HepG2 (cell line): ENCODE results near the gene APCDD1L. TPM values are rescaled to one million over a fixed set of nuclear protein-coding genes. Genes with fewer than 3 reads are reported as not detected.

Experiments
- ATAC-seq: fragments of 200-7000 bp; cut with Tn5 transposase; 3 replicates; pipeline ENCODE4 v1.9.1; 2020; ENCODE audit warnings: mild to moderate bottlenecking, moderate library complexity
- BruUV-seq: library from RNA; stranded (reverse); fragments of 400-500 nt; replicated peaks from 2 replicates; lab custom pipeline; 2021; lab: Mats Ljungman, UMichigan
- CTCF ChIA-PET: fragments of 300-600 bp; formaldehyde crosslinking; extraction: SDS; loops from one replicate; lab custom pipeline; 2021; ENCODE audit warnings: low total read pairs, inconsistent platforms, low intra/inter-chr PET ratio; lab: Yijun Ruan, JAX
- POLR2A ChIA-PET: fragments of 350-600 bp; sonication (Branson Sonifier 250); formaldehyde crosslinking; loops from one replicate; lab custom pipeline; 2020; ENCODE audit warnings: antibody characterized with exemption, inconsistent platforms; lab: Yijun Ruan, JAX
- DNase-seq: peaks from one replicate; pipeline ENCODE4 v3.0.0-alpha.2; 2015; ENCODE audit warnings: low spot score
- FAIRE-seq: peaks from 3 replicates; lab custom pipeline; 2011; peaks lifted over from hg19 to GRCh38; lab: Jason Lieb, UNC
- H2AFZ ChIP-seq: one replicate; pipeline ENCODE4 v1.6.1; 2011; ENCODE audit warnings: low read length, inconsistent platforms
- H3K27ac ChIP-seq: fragments of 300-600 bp; 3 replicates; pipeline ENCODE4 v1.8.0; 2011; ENCODE audit warnings: mixed run types, mild to moderate bottlenecking, mixed read lengths, low read length, inconsistent platforms; ENCODE audit not compliant: insufficient read depth; ENCODE audit errors: extremely low read length
- H3K27me3 ChIP-seq, 2 experiments: fragments of 200-600 bp in 1 of 2; 2 replicates in 1 of 2; 3 replicates in 1 of 2; pipeline versions ENCODE4 v1.6.0 to v1.8.0; 2011; ENCODE audit warnings: low read length in 2 of 2, mild to moderate bottlenecking in 2 of 2, moderate library complexity in 2 of 2, inconsistent platforms in 1 of 2; ENCODE audit not compliant: insufficient read depth in 2 of 2, control insufficient read depth in 1 of 2
- H3K36me3 ChIP-seq, 2 experiments: fragments of 200-600 bp in 1 of 2; replicated peaks in 1 of 2; 2 replicates in 1 of 2; 3 replicates in 1 of 2; pipeline versions ENCODE4 v1.5.1 to v1.8.0; 2011; ENCODE audit warnings: low read length in 2 of 2, inconsistent platforms in 1 of 2; ENCODE audit not compliant: insufficient read depth in 2 of 2, control insufficient read depth in 1 of 2
- H3K4me1 ChIP-seq: 2 replicates; pipeline ENCODE4 v1.5.1; 2012; ENCODE audit warnings: low read length, inconsistent platforms; ENCODE audit not compliant: insufficient read depth
- H3K4me2 ChIP-seq: 2 replicates; pipeline ENCODE4 v1.6.0; 2011; ENCODE audit warnings: low read depth, low read length, inconsistent platforms
- H3K4me3 ChIP-seq, 3 experiments: fragments of 200-600 bp in 1 of 3; sonication (generic), shearing (Covaris generic) in 1 of 3; replicated peaks in 1 of 3; 2 replicates each; pipeline ENCODE4 v1.5.1; 2011 to 2016; ENCODE audit warnings: low read length in 3 of 3, inconsistent platforms in 2 of 3, low read depth in 2 of 3, mild to moderate bottlenecking in 2 of 3, control low read depth in 1 of 3, mixed read lengths in 1 of 3; ENCODE audit not compliant: insufficient read depth in 1 of 3
- H3K79me2 ChIP-seq: one replicate; pipeline ENCODE4 v1.6.1; 2011; ENCODE audit warnings: low read length, inconsistent platforms; ENCODE audit not compliant: insufficient read depth
- H3K9ac ChIP-seq: 2 replicates; pipeline ENCODE4 v1.6.0; 2011; ENCODE audit warnings: mild to moderate bottlenecking, low read depth, low read length, inconsistent platforms; ENCODE audit not compliant: insufficient read depth
- H3K9me3 ChIP-seq: 2 replicates; pipeline ENCODE4 v1.5.1; 2012; ENCODE audit warnings: mild to moderate bottlenecking, low read length
- H4K20me1 ChIP-seq: 2 replicates; pipeline ENCODE4 v1.6.0; 2011; ENCODE audit warnings: inconsistent platforms, mild to moderate bottlenecking, low read length, moderate library complexity; ENCODE audit not compliant: insufficient read depth
- FOXP1 ChIP-seq, 2 experiments: fragments of 450-650 bp in 1 of 2; IDR thresholded peaks; 2 replicates each; pipeline ENCODE4 v1.6.1; 2017 to 2018; ENCODE audit warnings: antibody characterized with exemption in 1 of 2
- MLLT10 ChIP-seq: sonication (generic); formaldehyde crosslinking; IDR thresholded peaks from 2 replicates; pipeline ENCODE4 v1.4.0; 2020; ENCODE audit warnings: missing genetic modification reagents
- MYNN ChIP-seq: sonication (generic); formaldehyde crosslinking; IDR thresholded peaks from 2 replicates; pipeline ENCODE4 v1.4.0; 2020; ENCODE audit warnings: mild to moderate bottlenecking, low read depth, missing genetic modification reagents
- PRPF4 ChIP-seq: fragments of 200-400 bp; formaldehyde crosslinking; IDR thresholded peaks from 2 replicates; pipeline ENCODE4 v1.6.1; 2016; ENCODE audit warnings: low read length, low read depth; ENCODE audit not compliant: poor library complexity, severe bottlenecking
- THAP8 ChIP-seq: sonication (generic); formaldehyde crosslinking; IDR thresholded peaks from 2 replicates; pipeline ENCODE4 v1.5.1; 2020; ENCODE audit warnings: missing genetic modification reagents, mild to moderate bottlenecking, borderline replicate concordance
- TOE1 ChIP-seq: sonication (generic); formaldehyde crosslinking; IDR thresholded peaks from 2 replicates; pipeline ENCODE4 v1.4.0; 2020; ENCODE audit warnings: mild to moderate bottlenecking, missing genetic modification reagents
- ZFX ChIP-seq: sonication (generic); formaldehyde crosslinking; IDR thresholded peaks from 2 replicates; pipeline ENCODE4 v1.4.0; 2020; ENCODE audit warnings: mild to moderate bottlenecking, low read depth, missing genetic modification reagents, moderate library complexity
- ZNF615 ChIP-seq: sonication (generic); formaldehyde crosslinking; IDR thresholded peaks from 2 replicates; pipeline ENCODE4 v1.5.0; 2020; ENCODE audit warnings: mild to moderate bottlenecking, missing genetic modification reagents, borderline replicate concordance
- ZNF782 ChIP-seq: sonication (generic); formaldehyde crosslinking; IDR thresholded peaks from 2 replicates; pipeline ENCODE4 v1.4.0; 2020; ENCODE audit warnings: missing genetic modification reagents, mild to moderate bottlenecking, borderline replicate concordance
- ZSCAN31 ChIP-seq: sonication (generic); formaldehyde crosslinking; IDR thresholded peaks from 2 replicates; pipeline ENCODE4 v1.5.0; 2020; ENCODE audit warnings: low read depth, mild to moderate bottlenecking, missing genetic modification reagents
- ZSCAN9 ChIP-seq: IDR thresholded peaks from 2 replicates; pipeline ENCODE4 v1.6.1; 2016; ENCODE audit warnings: borderline replicate concordance
- in situ Hi-C: cut with HindIII; loops from 2 replicates; pipeline ENCODE4 v1.10.0; 2017; ENCODE audit warnings: low pct_unique_long_range_greater_than_20kb; ENCODE audit not compliant: extremely low pct_ligation_motif_present
- intact Hi-C: fragments of 100-400 bp; cut with micrococcal nuclease; formaldehyde crosslinking; loops from one replicate; pipeline ENCODE4 v1.10.0; 2022; ENCODE audit not compliant: unreplicated experiment
- polyA plus RNA-seq, 8 experiments: library from polyadenylated mRNA; depleted of rRNA in 3 of 8; stranded (reverse) in 7 of 8; unstranded in 1 of 8; fragments of >200 nt; fragmentation: Illumina TruSeq in 4 of 8; extraction: Trizol in 4 of 8; gene quantifications; 2 replicates each; pipeline versions ENCODE4 v1.2.1 to v1.2.3, GENCODE V29; 2011 to 2016; ENCODE audit warnings: low read depth in 4 of 8, missing spikeins in 1 of 8, mixed read lengths in 1 of 8; ENCODE audit not compliant: insufficient read depth in 1 of 8
- total RNA-seq, 5 experiments: library from RNA; depleted of rRNA; stranded (reverse); fragments of >200 nt; fragmentation: Illumina TruSeq; extraction: Trizol; gene quantifications; 2 replicates each; pipeline ENCODE4 v1.2.3, GENCODE V29; 2016; ENCODE audit warnings: low read depth in 1 of 5
- TF ChIP-seq, protein P1 (sequence below): sonication (generic); formaldehyde crosslinking; IDR thresholded peaks from 2 replicates; pipeline ENCODE4 v1.4.0; 2020; ENCODE audit warnings: missing genetic modification reagents

The APCDD1L gene
- total and polyA plus RNA-seq, 2 of the 13 experiments (the other 11 are each of a cell fraction or from before 2014, with no cell fraction given), result not detected

- POLR2A ChIA-PET, result interaction anchor here (0.8 kb wide), 1 partner anchor 9 kb away, joined by 3 read pairs; no protein-coding TSS in a partner anchor
- Histone ChIP-seq H3K4me2 (no peak overlapping the region), H3K4me3 (no peak overlapping the region), H3K9ac (no peak overlapping the region), H3K27ac (no peak overlapping the region), H3K36me3 (peaks cover 29 to 70% of the 10 kb centered on the region in 2 experiments), H3K4me1 (peaks cover 13% of the 10 kb centered on the region), H4K20me1 (peaks cover 5% of the 10 kb centered on the region; the same call in 1 of the 2 replicates), H2AFZ (no peak overlapping the region), H3K9me3 (no peaks in the 10 kb centered on the region), H3K27me3 (no peaks in the 10 kb centered on the region), H3K79me2 (peaks cover 28% of the 10 kb centered on the region)
- CTCF ChIA-PET, result no interaction called here
- no peak for FAIRE-seq
- ATAC-seq, result no peak
- no peak for DNase-seq
- no TSS peak for BruUV-seq
- intact Hi-C loops, result no loop called here
- TF ChIP-seq ZFX (CRISPR knock-in tag) (no peak), FOXP1 (IDR thresholded peaks at IDR 0.05) (no peak), FOXP1 (CRISPR knock-in tag; IDR thresholded peaks at IDR 0.05) (no peak), MYNN (CRISPR knock-in tag) (no peak), MLLT10 (CRISPR knock-in tag) (no peak), ZNF782 (CRISPR knock-in tag) (no peak), TOE1 (CRISPR knock-in tag) (no peak), ZSCAN31 (CRISPR knock-in tag) (no peak), THAP8 (no peak), ZNF615 (CRISPR knock-in tag) (no peak), PRPF4 (no peak), ZSCAN9 (CRISPR knock-in tag) (no peak)
- TF ChIP-seq, protein P1, sequence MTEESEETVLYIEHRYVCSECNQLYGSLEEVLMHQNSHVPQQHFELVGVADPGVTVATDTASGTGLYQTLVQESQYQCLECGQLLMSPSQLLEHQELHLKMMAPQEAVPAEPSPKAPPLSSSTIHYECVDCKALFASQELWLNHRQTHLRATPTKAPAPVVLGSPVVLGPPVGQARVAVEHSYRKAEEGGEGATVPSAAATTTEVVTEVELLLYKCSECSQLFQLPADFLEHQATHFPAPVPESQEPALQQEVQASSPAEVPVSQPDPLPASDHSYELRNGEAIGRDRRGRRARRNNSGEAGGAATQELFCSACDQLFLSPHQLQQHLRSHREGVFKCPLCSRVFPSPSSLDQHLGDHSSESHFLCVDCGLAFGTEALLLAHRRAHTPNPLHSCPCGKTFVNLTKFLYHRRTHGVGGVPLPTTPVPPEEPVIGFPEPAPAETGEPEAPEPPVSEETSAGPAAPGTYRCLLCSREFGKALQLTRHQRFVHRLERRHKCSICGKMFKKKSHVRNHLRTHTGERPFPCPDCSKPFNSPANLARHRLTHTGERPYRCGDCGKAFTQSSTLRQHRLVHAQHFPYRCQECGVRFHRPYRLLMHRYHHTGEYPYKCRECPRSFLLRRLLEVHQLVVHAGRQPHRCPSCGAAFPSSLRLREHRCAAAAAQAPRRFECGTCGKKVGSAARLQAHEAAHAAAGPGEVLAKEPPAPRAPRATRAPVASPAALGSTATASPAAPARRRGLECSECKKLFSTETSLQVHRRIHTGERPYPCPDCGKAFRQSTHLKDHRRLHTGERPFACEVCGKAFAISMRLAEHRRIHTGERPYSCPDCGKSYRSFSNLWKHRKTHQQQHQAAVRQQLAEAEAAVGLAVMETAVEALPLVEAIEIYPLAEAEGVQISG (CRISPR knock-in tag), result no peak
- in situ Hi-C loops, result no loop called here
Observed at GRCh38 chr20:58441723-58442122, 73.5 kb downstream of the APCDD1L start.
